AG08395 (cell line): ENCODE data around the gene LY6G6C.
"Not testable (repeated sequence)": the region's sequence is repeated elsewhere in the genome, so short reads cannot be mapped to it uniquely, and the experiment has no call there.

ENCODE experiments used
- DNase-seq: peaks from one replicate; pipeline ENCODE4 v3.0.0; 2012; ENCODE audit warnings: mixed read lengths, low spot score

Gene LY6G6C

DNA sequence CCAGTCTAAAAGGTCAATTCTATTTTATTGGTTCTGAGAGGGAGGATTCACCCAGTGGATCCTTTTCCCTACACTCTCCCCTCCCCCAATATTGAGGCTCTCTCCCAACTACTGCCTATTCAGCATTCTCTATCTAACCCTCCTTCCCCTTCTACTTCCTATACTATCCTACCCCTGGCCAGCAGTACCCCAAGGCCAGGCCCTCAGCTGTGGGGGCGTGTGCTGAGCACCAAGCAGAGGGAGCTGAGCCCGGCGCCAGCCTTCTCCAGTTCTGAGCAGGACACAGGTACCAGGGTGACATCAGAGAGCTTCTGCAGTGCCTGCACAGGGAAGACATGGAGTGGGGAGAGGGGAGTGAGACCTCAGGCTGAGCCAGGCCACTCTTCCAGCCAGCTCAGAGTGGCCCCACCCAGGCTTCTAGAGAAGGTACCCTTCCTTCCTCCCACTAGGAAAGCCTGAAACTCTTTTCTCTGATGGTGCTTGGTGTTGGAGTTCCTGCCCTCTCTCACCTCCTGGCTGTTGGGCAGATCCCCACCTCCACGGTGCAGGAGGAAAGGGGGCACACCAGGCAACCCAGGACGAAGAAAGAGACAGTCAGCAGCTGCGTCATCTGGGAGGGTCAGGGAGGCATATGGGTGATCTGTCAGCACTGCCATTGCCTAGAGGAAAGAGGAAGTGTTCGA lies 5.6 kb upstream of the LY6G6C start:
- DNase-seq = no peak

DNA sequence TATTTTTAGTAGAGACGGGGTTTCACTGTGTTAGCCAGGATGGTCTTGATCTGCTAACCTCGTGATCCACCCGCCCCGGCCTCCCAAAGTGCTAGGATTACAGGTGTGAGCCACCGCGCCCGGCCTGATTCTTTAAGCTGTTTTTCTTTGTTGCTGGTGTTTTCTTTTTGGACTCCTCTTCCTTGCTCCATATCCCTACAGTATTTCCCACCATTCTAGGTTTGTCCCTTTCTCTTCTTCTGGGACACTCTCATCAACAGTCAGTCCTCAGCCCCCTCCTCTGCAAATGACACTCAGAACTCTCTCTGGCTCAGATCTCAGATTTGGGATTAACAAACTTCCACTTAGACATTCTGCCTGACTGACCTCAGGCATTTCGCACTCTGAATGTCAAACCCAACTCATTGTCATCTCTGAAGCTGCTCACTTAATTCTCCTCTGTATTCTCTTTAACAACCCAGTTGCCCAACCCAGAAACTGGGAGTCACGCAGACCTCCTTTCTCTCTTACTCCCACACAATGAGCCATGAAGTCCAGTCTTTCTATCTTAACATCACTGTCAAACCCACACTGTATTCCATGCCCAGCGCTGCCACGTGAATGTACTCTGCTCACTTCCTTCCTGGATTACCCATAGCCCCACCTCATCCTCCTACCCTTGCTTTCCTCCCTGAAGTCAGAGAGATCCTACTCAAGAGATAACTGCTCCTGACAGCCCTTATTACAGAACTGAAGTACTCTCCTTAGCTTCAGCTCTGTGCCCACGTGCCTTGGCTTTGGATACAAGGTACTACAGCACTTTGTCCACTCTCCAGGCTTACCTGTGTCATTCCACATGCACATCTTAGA lies 4.2 kb upstream of the LY6G6C start:
- no peak for DNase-seq

GRCh38 chr6:31723980-31724691 lies 2.6 kb upstream of the LY6G6C start:
- DNase-seq = no peak

- no peak for DNase-seq
Measured at GRCh38 chr6:31723245-31723979, 1.9 kb upstream of the LY6G6C start, which contains the start of gene MPIG6B. Gene MPIG6B (plus strand): TSS chr6:31723373. CDS start chr6:31723384, 11 bp downstream.

DNA sequence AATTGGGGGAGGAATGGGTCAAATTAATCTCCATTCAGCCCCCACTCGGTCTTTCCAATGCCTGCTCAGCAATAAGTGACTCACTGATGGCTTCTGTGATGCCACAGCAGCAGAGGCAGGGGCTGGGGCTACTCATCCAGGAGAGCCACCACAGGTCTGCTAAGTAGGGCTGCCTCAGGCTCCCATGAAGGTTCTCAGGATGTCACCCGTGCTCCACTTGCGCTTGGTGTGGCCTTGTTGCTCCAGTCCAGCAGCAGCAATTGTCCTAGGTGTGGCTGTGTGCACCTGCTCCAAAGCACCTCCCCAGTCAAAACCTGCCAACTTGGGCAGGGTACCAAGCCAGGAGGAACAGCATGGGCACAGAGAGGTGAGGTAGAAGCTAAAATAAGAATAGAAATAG lies 627 bp upstream of the LY6G6C start:
- DNase-seq = no peak

- no peak for DNase-seq
Measured at GRCh38 chr6:31720196-31720770, 1.3 kb downstream of the LY6G6C start.

DNA sequence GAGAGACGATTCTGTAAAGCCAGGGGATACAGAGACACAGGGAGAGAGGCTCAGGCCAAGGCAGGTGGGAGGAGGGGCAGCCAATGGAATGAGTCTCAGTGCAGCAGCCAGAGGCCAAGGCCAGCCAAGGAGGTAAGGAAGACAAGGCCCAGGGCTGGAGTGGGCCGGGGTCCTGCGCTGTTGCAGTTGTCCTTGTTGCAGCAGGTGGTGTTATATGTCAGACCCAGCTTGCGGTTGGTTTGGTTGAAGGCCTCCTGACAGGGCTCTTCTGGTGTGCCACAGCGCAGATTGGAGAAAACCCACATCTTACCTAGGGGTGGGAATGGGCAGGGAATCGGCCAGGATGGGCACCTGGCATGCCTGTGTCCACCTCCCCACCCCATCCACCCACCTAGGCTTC lies 2.5 kb downstream of the LY6G6C start:
- DNase-seq = no peak

GRCh38 chr6:31718265-31718664 lies 3.3 kb downstream of the LY6G6C start:
- DNase-seq = no peak

DNA sequence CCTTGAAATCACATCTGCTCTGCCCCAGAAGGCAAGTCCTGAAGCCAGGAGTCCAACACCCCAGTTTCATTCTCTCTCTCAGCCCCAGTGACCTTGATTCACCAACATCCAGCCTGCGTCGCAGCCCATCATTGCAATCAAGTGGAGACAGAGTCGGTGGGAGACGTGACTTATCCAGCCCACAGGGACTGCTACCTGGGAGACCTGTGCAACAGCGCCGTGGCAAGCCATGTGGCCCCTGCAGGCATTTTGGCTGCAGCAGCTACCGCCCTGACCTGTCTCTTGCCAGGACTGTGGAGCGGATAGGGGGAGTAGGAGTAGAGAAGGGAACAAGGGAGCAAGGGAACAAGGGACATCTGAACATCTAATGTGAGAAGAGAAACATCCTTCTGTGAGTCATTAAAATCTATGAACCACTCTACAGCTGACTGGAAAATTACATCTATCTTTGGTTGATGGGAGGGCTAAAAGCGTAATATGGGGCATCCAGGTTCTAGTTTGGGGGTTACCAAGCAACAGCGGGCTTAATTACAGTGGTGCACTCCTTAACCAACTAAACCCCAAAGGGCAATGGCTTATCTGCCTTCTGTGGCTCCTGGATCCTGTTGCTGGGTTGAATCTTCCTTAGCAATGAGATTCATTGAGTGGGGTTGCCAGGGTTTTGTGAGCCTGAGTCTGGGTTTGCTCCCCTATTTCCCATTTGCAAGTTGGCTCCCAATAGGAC lies 3.9 kb downstream of the LY6G6C start:
- no peak for DNase-seq

GRCh38 chr6:31715022-31715958 lies 6.3 kb downstream of the LY6G6C start, which contains the start of gene LY6G6D:
Gene LY6G6D (plus strand): TSS chr6:31715348. CDS start chr6:31715356, 8 bp downstream.
- DNase-seq = no peak

DNA sequence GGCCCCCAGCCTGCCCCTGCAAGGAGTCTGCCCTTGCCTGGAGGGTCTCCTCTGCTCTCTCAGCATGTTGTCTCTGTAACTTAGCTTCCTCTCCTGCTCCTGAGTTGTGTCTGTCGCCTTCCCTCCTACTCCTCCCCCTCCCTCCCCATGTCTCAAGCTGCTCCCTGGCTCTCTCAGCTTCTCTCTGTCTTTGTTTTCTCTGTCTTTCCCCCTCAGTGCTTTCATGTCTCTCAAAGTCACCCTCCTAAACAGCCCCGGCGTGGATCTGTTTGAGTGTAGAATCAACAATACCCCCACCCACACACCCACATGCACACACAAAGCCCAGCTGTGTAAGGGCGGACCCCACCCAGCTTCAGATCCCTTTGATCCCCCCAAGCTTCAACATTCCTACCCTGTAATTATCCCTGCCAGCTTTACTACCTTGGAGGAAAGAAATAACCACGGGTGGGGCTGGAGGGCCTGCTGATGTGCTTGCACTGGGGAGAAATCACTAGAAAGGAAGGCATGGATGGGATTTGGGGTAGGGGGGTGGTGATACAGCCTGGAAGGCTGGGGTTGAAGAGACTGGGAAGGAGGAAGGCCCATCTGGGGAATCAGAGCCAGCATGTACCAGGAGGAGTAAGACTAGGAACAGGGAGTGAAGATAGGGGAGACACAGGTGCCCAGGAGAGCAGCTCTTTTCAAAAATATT lies 7.4 kb downstream of the LY6G6C start:
- DNase-seq = no peak

DNA sequence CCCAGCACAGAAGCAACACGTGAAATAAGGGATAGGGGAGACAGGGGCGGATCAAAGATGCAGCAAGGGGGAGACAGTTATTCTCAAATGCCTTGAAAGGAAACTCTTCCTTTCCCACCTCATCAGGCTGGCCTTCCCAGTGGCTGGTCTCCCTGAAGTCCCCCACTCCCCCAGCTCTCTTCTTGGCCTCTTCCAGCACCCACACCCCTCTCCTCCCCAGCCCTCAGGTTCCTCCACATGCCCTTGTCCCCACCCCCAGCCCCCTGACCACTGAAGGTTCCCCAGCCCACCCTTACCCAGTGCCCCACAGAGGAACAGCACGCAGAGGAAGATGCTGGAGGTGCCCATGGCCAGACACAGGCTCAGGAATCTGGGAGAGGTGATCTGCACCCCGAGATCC lies 8.1 kb downstream of the LY6G6C start:
- DNase-seq = no peak

GRCh38 chr6:31712296-31712695 lies 9.2 kb downstream of the LY6G6C start:
- DNase-seq = no peak

DNA sequence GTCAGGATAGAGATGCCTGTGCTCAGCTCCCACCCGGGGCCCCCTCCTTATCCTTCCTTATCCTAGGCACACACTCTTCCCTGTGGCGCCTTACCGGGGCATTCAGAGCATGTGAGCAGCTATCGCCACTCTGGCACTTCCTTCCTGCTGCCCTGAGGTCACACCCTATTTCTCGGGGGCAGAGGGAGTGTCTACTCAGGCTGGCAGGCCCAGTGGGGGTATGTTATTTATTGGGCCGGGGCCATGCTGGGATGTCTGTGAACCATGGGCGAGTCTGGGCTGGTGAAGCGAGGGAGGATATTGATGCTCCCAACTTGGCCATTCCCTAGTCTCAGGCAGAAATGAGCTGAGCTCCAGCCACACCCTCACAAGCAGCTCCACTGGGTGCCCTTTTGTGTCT lies 10.3 kb downstream of the LY6G6C start:
- DNase-seq = no peak

DNA sequence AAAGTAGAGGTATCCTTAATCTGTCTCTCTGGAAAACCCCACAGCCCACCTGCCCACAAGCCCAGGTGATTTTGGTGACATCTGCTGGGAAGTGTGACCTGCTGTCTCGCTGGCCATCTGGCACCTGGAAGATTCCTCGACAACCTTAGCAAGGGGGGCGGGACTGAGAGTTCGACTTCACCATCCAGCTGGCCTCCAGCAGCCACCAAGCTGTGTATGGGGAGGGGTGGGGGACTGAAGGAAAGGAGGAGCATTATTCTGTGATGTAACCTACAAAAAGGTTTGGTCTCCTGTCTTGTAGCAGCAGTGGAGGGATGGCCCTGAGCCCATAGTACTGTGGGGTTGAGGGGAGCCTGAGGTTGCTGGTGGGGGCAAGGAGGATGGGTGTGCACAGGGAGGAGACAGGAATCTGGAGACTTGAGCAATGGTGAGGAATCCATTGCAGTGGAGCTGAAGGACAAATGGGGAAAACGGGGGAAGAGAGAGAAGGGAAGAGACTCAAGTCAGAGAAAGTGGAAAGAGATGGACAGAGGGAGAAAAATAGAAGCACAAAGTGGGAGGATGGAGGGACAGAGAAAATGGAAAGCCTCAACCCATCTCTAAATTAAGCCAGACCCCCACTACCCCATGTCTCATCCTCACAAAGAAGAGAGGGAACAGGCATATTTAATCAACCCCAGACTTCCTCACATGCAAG lies 10.9 kb downstream of the LY6G6C start:
- DNase-seq = no peak

- DNase-seq = not testable (repeated sequence)
Measured at GRCh38 chr6:31709157-31709556, 12.4 kb downstream of the LY6G6C start.

DNA sequence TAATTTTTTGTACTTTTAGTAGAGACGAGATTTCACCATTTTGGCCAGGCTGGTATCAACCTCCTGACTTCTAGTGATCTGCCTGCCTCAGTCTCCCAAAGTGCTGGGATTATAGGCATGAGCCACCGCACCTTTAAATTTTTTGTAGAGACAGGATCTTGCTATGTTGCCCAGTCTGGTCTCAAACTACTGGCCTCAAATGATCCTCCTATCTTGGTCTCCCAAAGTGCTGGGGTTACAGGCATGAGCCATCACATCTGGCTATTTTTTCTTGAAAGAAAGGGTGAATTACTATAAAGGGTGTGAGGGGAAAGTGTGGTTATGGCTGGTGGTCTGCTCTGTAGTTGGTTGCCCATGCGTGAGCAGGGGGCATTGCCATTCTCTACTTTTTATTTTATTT lies 13.3 kb downstream of the LY6G6C start:
- DNase-seq = no peak

DNA sequence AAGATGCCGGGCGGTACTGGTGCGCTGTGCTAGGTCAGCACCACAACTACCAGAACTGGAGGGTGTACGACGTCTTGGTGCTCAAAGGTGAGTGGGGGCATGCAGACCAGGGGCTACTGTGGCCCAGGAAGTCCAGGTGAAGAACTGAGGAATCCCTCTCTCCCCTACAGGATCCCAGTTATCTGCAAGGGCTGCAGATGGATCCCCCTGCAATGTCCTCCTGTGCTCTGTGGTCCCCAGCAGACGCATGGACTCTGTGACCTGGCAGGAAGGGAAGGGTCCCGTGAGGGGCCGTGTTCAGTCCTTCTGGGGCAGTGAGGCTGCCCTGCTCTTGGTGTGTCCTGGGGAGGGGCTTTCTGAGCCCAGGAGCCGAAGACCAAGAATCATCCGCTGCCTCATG lies 13.8 kb downstream of the LY6G6C start:
- no peak for DNase-seq

DNA sequence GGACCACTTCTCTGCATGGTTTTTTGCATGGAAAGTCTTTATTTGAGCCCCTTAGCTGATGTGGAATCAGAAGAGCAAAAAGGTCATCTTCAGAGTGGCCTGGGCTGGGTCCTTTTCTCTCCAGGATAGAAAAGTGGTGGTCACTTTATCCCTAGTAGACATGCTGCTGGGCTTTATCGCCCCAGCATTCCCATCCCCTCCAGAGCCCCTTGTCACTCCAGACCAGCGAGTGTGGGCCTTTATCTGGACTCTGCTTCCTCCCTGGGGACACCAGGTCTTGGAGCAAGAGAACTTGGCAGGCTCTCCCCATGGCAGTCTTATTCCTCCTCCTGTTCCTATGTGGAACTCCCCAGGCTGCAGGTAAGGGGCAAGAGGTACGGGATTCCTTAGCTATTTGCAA lies 14.9 kb downstream of the LY6G6C start, which contains the start of gene LY6G6F:
Gene LY6G6F, plus strand, starts transcription at position 268 of the 400 bp plus-strand sequence. Its CDS starts 41 bp downstream, at position 309.
- no peak for DNase-seq
